PFSK-1 (cell line): ENCODE results near the gene LUZP2.

ENCODE experiments used
- FOXP2 ChIP-seq: optimal IDR thresholded peaks from 2 replicates; pipeline ENCODE3; 2011; ENCODE audit warnings: borderline replicate concordance, control low read depth, inconsistent platforms; ENCODE audit not compliant: insufficient read depth; ENCODE audit errors: extremely low read length, extremely low read depth
- REST ChIP-seq, 2 experiments: IDR thresholded peaks; 2 replicates each; pipeline versions ENCODE4 v1.6.1 to v1.8.0; 2011 to 2012; ENCODE audit warnings: low read depth in 2 of 2, low read length in 2 of 2, control low read depth in 1 of 2, inconsistent platforms in 1 of 2, mild to moderate bottlenecking in 1 of 2, moderate library complexity in 1 of 2; ENCODE audit not compliant: insufficient read depth in 1 of 2

GRCh38 chr11:24567380-24567779 is 70.5 kb downstream of the LUZP2 start:
- TF ChIP-seq FOXP2: no peak
- no peak for TF ChIP-seq REST (IDR thresholded peaks at IDR 0.05; ENCODE audit: insufficient read depth in 1 of 2, low read depth in 2 of 2, low read length in 2 of 2)
